DMS153 treated with DMSO at 0.1 percent for 48 hours (cell line): ENCODE measurements around the gene JAKMIP2.
"Not testable (repeated sequence)": the region's sequence is repeated elsewhere in the genome, so short reads cannot be mapped to it uniquely, and the experiment has no call there.

ENCODE experiments used
- DNase-seq: peaks from one replicate; lab custom pipeline; 2025; ENCODE audit not compliant: unreplicated experiment; lab: John Stamatoyannopoulos, UW

JAKMIP2 gene

DNA sequence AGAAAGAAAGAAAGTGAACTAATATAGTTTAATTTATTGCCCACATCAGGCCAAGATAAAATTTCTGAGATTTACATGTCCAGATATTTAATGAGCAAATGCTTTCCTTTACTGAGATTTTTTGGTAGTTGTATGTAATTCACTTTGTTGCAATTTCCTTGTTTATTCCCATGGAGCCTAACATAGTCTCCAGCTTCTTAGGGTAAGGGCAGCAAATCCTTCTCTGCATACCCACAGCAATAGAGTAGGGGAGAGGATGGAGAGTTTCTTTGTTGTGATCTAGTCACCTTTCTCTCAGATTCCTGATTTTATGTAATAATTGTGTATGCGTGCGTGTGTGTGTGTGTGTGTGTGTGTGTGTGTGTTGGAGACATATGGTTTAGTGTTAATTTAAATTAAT, 221.1 kb downstream of the JAKMIP2 start:
- DNase-seq = no peak

DNA sequence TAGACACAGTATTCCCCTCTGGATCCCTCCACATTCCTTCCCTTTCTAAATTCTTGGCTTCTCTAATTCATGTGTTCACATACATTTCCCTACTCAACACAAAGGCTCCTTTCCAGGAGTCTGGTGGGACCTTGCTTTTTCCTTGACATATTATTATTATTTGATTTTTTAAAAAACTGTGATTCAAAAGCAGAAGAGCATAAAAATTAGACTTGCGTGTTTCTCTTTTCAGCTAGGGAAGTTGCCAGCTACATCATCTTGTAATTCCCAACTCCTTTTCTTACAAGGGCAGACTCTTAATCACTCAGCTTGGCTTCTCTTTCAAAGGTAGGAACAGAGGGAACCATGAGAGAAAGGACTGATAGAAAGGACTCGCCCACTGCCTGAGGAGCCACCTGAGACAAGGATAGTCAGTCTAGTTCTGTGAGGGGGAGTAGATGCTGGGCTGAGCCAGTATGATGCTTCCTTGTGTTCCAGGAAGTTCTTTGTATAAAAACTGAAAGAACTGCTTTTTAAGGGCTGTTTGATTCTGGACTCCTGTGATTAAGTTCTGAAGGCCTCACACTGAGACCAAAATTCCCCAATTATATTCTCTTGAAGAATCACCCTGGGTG, 221.7 kb downstream of the JAKMIP2 start:
- no peak for DNase-seq

DNA sequence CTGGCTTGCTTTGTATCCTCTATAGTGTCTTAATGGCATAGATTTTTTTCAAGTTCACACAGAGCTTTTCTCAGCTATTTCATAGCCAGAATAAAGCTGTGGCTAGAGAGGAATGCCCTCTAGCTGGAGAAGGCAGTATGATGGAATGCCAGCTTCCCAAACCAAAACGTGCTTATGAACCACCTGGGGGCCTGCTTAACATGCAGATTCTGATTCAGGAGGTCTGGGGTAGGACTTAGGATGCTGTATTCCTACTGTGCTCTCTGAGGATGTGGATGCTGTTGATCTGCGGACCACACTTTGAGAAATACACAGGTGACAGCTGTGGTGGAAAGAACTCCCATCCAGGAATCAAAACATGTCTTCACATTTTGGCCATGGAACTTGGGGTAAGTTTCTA, 222.8 kb downstream of the JAKMIP2 start:
- DNase-seq = no peak

DNA sequence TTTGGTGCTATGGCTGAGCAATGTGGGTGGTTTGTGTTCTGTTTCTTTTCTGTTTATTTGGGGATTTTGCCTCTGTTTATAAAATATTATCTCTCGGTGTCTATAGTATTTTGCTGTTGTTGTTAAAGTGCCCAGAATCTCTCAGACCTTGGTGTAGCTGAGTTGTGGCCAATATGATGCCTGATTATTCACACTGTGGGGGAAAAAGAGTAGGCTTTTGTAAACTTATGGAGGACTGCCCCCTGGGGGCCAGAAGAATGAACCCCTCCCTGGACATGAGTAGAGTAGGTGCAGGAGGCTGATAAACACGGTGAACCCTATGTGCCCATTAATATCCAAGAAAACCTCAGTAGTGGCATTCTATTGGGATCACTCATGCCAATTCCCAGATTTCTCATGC, 223.7 kb downstream of the JAKMIP2 start:
- peak; percentile 61 for DNase-seq

DNA sequence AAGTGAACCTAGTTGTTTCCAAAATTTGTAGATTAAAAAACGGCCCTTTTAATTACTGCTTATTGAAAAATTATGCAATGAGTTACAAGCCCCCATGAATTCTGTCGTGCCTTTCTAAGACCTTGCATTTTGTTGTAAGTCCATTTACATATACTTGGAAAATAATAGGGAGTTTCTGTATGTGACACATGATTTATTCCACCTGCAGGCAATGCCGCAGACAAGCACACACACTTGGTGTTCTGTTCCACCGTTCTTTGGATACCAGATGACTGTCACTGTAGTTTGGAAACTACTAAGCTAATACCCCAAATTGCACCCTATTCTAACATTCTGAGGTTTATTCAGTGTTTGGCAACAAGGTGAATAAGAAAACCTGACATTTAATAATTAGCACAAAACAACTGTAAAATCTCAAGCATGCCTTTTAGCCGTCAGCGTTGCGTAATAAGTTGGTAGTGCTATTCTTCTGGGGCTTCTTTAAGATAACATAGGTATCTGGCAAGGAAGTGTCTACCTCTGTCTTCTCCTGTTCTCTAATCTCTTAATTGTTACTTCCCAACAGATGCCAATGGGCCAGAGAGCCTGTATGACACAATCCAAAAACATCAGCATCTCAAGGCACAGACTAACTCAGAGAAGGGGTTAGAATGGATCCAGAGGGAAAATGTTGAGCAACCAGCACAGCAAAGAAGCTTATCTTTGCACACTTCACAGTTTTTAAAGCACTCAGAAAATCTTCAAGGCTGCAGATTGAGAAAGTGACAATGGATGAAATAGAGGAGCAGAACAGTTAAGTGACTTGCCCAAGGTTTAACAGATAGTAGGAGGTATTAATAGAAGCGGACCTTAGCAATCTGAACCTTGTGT, 224.4 kb downstream of the JAKMIP2 start:
- no peak for DNase-seq

DNA sequence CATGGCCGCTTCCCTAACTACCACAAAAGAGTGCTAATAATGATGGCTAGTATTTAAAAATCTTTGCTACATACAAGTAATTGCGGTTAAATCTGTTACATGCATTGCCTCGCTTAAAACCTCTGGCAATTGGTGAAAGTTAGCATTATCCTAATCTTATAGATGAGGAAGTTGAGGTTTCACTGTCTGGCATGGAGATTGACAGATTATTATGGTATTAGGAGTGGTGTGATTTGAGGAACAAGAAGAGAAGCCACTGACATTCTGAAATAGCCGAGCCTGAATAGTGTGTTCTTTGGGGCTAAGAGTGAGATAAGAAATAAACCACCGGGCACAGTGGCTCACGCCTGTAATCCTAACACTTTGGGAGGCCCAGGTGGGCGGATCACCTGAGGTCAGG, 227.4 kb downstream of the JAKMIP2 start:
- no peak for DNase-seq

DNA sequence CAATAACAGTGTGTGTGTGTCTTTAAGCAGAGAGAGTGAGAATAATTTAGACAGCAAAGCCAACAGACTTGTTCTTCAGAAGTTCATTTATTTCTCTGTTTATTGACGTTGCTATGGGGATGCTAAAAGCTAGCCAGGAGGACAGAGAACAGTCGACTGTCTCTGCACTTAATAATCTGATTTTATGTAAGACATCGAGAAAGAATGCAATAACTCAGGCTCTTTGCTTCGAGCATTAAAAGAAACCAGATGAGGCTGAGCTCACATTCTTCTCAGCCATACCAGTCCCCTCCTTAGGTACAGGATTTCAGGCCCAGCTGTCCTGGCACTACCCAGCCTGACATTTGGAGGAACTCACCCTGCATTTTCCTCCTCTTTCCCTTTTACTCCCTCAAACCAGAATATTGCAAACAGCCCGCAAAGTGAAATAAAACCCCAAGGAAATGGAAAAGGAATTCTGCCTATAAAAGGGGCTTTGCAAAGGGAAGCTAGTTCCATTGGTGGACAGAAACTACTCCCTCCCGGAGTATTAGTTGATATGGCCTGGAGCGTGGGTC, 228.2 kb downstream of the JAKMIP2 start:
- DNase-seq = no peak

DNA sequence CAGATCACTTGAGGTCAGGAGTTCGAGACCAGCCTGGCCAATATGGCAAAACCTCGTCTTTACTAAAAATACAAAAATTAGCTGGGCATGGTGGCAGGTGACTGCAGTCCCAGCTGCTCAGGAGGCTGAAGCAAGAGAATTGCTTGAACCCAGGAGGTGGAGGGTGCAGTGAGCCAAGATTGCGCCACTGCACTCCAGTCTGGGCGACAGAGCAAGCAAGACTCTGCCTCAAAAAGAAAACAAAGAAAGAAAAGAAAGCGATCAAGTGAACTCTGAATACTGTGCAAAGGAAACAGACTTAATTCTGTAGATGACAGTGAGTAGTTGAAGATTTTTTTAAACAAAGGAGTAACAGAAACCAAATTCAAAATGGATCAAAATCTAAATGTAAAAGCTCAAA, 228.7 kb downstream of the JAKMIP2 start:
- DNase-seq = not testable (repeated sequence)

DNA sequence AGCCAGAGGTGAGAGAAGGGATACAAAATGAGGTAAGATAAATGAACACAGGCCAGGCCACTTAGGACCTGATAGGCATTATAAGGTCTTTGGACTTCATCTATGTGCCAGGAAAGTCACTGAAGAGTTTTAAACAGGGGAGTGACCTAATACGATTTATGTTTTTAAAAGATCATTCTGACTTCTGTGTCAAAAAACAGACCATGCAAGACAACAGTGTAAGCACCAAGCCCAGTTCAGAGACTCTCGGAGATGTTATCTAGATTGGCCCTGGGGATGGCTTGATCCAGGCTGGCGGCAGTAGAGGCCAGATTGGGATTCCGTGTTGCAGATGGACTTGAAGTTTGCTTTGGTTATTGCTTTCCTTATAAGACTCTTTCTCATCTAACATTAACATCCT, 229.6 kb downstream of the JAKMIP2 start:
- no peak for DNase-seq

DNA sequence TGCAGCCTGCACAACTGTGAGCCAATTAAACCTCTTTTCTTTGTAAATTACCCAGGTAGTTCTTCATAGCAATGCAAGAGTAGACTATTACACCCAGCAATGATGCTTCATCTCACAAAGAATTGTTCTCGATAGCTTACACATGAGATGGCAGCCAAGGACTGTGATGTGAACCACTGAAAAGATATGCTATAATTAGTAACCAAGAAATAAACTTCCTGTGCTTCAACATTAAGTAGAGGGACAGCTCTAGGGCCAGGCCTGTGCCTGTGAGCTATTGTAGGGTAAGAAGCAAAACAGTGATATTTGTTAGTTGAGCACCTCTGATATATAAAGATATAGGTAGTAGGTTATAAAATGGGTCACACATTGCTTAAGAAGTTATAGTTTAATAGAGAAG, 230.9 kb downstream of the JAKMIP2 start:
- no peak for DNase-seq

DNA sequence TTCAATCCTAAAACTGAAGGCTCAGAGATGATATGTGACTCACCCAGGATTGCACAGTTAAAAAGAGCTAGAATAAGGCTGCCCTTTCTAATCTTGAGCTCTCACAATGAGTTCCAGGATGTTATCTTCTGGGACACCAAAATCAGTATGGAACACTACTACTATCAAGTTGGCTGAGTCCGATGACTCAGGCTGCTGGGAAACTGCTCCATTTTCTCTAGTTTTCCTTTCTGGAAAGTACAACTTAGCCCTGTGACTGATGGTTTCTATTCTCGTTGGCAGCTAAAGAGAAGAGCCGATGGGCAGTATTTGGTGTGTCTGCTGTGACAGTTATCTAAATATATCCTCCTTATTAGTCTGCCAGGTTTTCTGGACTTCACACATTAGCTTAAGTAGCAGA, 234.8 kb downstream of the JAKMIP2 start:
- no peak for DNase-seq

DNA sequence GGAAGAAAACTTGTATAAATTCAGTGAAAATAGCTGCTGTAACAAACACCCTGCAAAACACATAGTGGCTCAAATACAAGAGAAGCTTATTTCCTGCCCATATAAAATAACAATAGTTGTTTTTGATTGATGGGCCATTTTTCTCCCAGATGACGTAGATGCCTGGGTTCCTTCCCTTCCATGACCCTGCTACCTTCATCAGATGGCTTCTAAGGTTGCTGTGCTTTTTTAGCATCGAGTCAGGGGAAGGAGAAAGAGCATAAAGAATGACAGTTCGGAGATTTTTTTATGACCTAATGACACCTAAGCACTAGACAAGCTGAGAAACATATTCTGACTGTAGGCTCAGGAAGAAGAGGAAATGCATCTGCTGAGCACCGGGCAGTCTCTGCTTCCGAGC, 238.0 kb downstream of the JAKMIP2 start:
- no peak for DNase-seq

DNA sequence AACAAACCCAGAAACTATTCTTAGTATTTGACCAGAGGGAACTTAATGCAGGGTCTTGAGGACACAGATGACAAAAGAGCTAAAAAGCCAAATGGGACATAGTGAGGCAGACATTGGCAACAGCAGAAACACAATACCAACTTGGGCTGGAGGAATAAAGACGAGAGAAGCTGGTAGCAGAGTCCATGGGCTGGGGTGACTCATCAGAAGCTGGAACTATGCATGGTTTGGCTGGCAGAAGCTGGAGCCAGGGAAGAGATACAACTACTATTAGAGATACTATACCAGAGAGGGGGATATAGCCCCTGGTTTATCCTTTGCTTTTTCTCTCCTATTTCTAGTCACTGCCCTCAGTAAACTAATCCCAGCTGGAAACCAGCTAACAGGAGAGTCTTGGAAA, 243.5 kb downstream of the JAKMIP2 start:
- no peak for DNase-seq

DNA sequence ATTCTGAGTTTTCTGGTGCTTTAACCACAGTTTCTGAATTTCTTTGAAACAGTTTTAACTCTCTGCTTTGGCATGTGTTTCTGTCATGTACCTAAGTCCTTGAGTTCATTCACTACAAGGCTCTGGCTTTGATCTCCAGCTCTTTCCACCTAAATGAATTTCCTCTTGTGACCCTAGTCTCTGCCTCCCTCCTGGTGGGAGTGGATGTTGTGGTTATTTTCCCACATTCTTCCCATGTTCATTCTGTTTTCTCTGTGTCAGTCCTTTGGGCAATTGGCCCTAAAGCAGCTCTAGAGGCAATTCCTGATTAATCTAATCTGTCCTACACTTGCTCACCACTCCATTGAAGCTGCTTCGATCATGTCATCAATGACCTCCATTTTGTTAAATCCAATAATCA, 244.3 kb downstream of the JAKMIP2 start:
- DNase-seq = no peak
